Measurements from ENCODE around the gene MYH8. TPM values are rescaled to one million over a fixed set of nuclear protein-coding genes. Genes with fewer than 3 reads are reported as not detected.

MYH8 gene
- total and polyA plus RNA-seq, 2 donors (not counting 1 experiment from before 2014, with no cell fraction given): not detected

DNA sequence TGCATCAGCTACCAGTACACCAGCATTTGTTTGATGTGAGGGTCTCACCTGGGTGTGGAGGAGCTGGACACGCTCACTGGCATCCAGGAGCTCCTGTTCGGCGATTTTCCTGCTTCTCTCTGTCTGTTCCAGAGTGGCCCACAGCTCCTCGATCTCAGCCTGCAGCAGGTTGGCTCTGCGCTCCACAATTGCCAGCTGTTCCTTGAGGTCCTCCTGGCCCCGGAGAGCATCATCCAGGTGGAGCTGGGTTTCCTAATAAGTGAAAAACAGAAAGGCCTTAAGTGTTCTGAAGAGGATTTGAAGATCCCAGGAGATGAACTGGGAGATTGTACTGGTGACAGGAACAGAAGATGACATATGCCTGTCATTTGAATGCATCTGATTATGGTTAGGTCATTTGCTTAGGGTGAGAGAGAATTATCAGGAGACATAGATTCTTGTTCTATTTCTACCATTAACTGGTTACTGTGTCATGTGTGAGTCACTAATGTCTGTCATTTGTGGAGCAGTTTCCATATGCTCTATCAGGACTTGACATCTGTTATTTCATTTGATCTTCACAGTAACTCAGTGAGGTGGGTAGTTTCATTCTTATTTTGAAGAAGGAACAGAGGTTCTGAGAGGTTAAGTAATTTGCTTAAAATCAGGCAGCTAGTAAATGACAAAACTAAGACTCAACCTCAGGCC lies 27.4 kb downstream of the MYH8 start:
- Histone ChIP-seq H4K20me1 (ENCODE audit: control insufficient read depth, extremely low read depth, insufficient read depth, low read length) (no peaks in the 10 kb centered on the region), H3K4me3 (replicated peaks in 1 of 4; ENCODE audit: control extremely low read depth in 1 of 4, insufficient read depth in 1 of 4, low read depth in 3 of 4, low read length in 4 of 4) (no peak overlapping the region), H3K9ac (ENCODE audit: insufficient read depth, low read length) (no peak overlapping the region), H3K4me2 (ENCODE audit: extremely low read depth, insufficient read depth, low read length) (no peak overlapping the region), H3K27me3 (ENCODE audit: control insufficient read depth, insufficient read depth, low read length) (no peaks in the 10 kb centered on the region), H3K9me3 (ENCODE audit: control insufficient read depth, insufficient read depth, low read depth, low read length) (no peaks in the 10 kb centered on the region), H3K79me2 (ENCODE audit: control insufficient read depth, insufficient read depth, low read length) (no peaks in the 10 kb centered on the region), H3K36me3 (ENCODE audit: control insufficient read depth, insufficient read depth, low read length) (no peaks in the 10 kb centered on the region), H3K4me1 (ENCODE audit: control insufficient read depth, extremely low read depth, insufficient read depth, low read length) (no peaks in the 10 kb centered on the region), H2AFZ (ENCODE audit: low read length) (no peak overlapping the region), H3K27ac (ENCODE audit: insufficient read depth, low read length) (no peak overlapping the region)
- no peak for DNase-seq (ENCODE audit: low read depth in 2 of 2)
- TF ChIP-seq, protein P1, sequence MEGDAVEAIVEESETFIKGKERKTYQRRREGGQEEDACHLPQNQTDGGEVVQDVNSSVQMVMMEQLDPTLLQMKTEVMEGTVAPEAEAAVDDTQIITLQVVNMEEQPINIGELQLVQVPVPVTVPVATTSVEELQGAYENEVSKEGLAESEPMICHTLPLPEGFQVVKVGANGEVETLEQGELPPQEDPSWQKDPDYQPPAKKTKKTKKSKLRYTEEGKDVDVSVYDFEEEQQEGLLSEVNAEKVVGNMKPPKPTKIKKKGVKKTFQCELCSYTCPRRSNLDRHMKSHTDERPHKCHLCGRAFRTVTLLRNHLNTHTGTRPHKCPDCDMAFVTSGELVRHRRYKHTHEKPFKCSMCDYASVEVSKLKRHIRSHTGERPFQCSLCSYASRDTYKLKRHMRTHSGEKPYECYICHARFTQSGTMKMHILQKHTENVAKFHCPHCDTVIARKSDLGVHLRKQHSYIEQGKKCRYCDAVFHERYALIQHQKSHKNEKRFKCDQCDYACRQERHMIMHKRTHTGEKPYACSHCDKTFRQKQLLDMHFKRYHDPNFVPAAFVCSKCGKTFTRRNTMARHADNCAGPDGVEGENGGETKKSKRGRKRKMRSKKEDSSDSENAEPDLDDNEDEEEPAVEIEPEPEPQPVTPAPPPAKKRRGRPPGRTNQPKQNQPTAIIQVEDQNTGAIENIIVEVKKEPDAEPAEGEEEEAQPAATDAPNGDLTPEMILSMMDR (conservative IDR thresholded peaks at IDR 0.05 in 1 of 2, IDR thresholded peaks at IDR 0.05 in 1 of 2; ENCODE audit: low read depth in 1 of 2, low read length in 2 of 2): no peak
- TF ChIP-seq EZH2 (IDR thresholded peaks at IDR 0.05; ENCODE audit: low read length, missing control alignments): no peak

DNA sequence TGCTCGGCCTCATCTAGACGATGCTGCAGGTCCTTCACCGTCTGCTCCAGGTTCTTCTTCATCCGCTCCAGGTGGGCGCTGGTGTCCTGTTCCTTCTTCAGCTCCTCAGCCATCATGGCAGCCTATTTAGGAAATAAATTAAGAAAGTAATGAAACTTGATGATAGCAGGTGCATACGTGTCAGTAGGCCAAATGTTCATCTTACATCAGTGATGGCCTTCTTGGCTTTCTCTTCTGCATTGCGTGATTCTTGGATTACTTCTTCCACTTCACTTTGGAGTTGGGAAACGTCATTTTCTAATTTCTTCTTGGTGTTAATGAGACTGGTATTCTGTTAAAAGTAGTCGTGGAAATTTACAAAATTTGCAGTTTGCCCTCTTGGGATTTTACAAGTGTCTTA lies 28.9 kb downstream of the MYH8 start:
- Histone ChIP-seq H3K4me1 (ENCODE audit: control insufficient read depth, extremely low read depth, insufficient read depth, low read length) (no peaks in the 10 kb centered on the region), H2AFZ (ENCODE audit: low read length) (no peak overlapping the region), H3K36me3 (ENCODE audit: control insufficient read depth, insufficient read depth, low read length) (no peaks in the 10 kb centered on the region), H3K9me3 (ENCODE audit: control insufficient read depth, insufficient read depth, low read depth, low read length) (no peaks in the 10 kb centered on the region), H3K27me3 (ENCODE audit: control insufficient read depth, insufficient read depth, low read length) (no peaks in the 10 kb centered on the region), H4K20me1 (ENCODE audit: control insufficient read depth, extremely low read depth, insufficient read depth, low read length) (no peaks in the 10 kb centered on the region), H3K27ac (ENCODE audit: insufficient read depth, low read length) (no peak overlapping the region), H3K9ac (ENCODE audit: insufficient read depth, low read length) (no peak overlapping the region), H3K4me2 (ENCODE audit: extremely low read depth, insufficient read depth, low read length) (no peak overlapping the region), H3K4me3 (replicated peaks in 1 of 4; ENCODE audit: control extremely low read depth in 1 of 4, insufficient read depth in 1 of 4, low read depth in 3 of 4, low read length in 4 of 4) (no peak overlapping the region), H3K79me2 (ENCODE audit: control insufficient read depth, insufficient read depth, low read length) (no peaks in the 10 kb centered on the region)
- TF ChIP-seq EZH2 (IDR thresholded peaks at IDR 0.05; ENCODE audit: low read length, missing control alignments): no peak
- TF ChIP-seq, protein P1 (conservative IDR thresholded peaks at IDR 0.05 in 1 of 2, IDR thresholded peaks at IDR 0.05 in 1 of 2; ENCODE audit: low read depth in 1 of 2, low read length in 2 of 2): no peak
- DNase-seq (ENCODE audit: low read depth in 2 of 2): no peak

DNA sequence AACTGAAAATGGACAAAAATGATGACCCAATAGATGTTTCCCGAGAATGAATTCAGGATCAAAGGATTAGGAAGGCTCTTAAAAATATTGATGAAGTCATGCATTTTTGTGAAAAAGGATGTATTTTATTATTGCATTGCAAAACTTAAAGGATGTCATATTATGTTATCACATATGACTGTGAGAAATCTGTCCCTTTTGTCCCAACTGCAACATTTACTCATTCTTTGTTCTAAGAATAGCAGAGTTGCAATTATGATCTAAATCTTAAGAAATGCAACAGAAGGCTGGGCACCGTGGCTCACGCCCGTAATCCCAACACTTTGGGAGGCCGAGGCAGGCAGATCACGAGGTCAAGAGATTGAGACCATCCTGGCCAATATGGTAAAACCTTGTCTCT lies 35.9 kb downstream of the MYH8 start:
- H3K9ac ChIP-seq (ENCODE audit: insufficient read depth, low read length): no peak overlapping the region
- no peak overlapping the region for H3K27ac ChIP-seq (ENCODE audit: insufficient read depth, low read length)
- H3K9me3 ChIP-seq (ENCODE audit: control insufficient read depth, insufficient read depth, low read depth, low read length): no peaks in the 10 kb centered on the region
- H3K36me3 ChIP-seq (ENCODE audit: control insufficient read depth, insufficient read depth, low read length): no peaks in the 10 kb centered on the region
- no peaks in the 10 kb centered on the region for H3K4me1 ChIP-seq (ENCODE audit: control insufficient read depth, extremely low read depth, insufficient read depth, low read length)
- H4K20me1 ChIP-seq (ENCODE audit: control insufficient read depth, extremely low read depth, insufficient read depth, low read length): no peaks in the 10 kb centered on the region
- no peak for TF ChIP-seq EZH2 (IDR thresholded peaks at IDR 0.05; ENCODE audit: low read length, missing control alignments)
- no peaks in the 10 kb centered on the region for H3K27me3 ChIP-seq (ENCODE audit: control insufficient read depth, insufficient read depth, low read length)
- H3K4me3 ChIP-seq (replicated peaks in 1 of 4; ENCODE audit: control extremely low read depth in 1 of 4, insufficient read depth in 1 of 4, low read depth in 3 of 4, low read length in 4 of 4): no peak overlapping the region
- H3K79me2 ChIP-seq (ENCODE audit: control insufficient read depth, insufficient read depth, low read length): no peaks in the 10 kb centered on the region
- no peak overlapping the region for H2AFZ ChIP-seq (ENCODE audit: low read length)
- DNase-seq (ENCODE audit: low read depth in 2 of 2): no peak
- H3K4me2 ChIP-seq (ENCODE audit: extremely low read depth, insufficient read depth, low read length): no peak overlapping the region

Measured in fibroblast of lung (primary cell).